ENCODE measurements around the gene DNAJC15. TPM values are rescaled to one million over a fixed set of nuclear protein-coding genes. Genes with fewer than 3 reads are reported as not detected.
"Not testable (repeated sequence)": the region's sequence is repeated elsewhere in the genome, so short reads cannot be mapped to it uniquely, and the experiment has no call there.

The DNAJC15 gene
- total RNA-seq, 1 experiment from 2014 or later = 20.3 TPM

- Histone ChIP-seq H3K27ac (ENCODE audit: low read length) (peak overlapping the region; percentile 59; the same call in 1 of the 2 replicates), H3K36me3 (ENCODE audit: control insufficient read depth, insufficient read depth, low read length) (no peaks in the 10 kb centered on the region), H3K9me3 (ENCODE audit: control insufficient read depth, insufficient read depth, low read depth, low read length) (no peaks in the 10 kb centered on the region), H3K4me3 (ENCODE audit: low read depth in 2 of 2, low read length in 2 of 2) (no peak overlapping the region), H3K4me1 (ENCODE audit: control insufficient read depth, insufficient read depth, low read length) (peaks cover 17% of the 10 kb centered on the region), H3K27me3 (ENCODE audit: control insufficient read depth, insufficient read depth, low read length) (no peaks in the 10 kb centered on the region)
- CTCF ChIA-PET = no interaction called here
- intact Hi-C loops (cut with micrococcal nuclease; ENCODE audit: unreplicated experiment) = no loop called here
- peak; percentile 91 for ATAC-seq
- TF ChIP-seq, protein P1, sequence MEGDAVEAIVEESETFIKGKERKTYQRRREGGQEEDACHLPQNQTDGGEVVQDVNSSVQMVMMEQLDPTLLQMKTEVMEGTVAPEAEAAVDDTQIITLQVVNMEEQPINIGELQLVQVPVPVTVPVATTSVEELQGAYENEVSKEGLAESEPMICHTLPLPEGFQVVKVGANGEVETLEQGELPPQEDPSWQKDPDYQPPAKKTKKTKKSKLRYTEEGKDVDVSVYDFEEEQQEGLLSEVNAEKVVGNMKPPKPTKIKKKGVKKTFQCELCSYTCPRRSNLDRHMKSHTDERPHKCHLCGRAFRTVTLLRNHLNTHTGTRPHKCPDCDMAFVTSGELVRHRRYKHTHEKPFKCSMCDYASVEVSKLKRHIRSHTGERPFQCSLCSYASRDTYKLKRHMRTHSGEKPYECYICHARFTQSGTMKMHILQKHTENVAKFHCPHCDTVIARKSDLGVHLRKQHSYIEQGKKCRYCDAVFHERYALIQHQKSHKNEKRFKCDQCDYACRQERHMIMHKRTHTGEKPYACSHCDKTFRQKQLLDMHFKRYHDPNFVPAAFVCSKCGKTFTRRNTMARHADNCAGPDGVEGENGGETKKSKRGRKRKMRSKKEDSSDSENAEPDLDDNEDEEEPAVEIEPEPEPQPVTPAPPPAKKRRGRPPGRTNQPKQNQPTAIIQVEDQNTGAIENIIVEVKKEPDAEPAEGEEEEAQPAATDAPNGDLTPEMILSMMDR (IDR thresholded peaks at IDR 0.05) = no peak
- no peak for TF ChIP-seq SIN3A (IDR thresholded peaks at IDR 0.05; ENCODE audit: borderline replicate concordance, insufficient read depth, low read depth, low read length)
- no peak for TF ChIP-seq POLR2AphosphoS5 (IDR thresholded peaks at IDR 0.05; ENCODE audit: low read depth, low read length)
- TF ChIP-seq REST (IDR thresholded peaks at IDR 0.05; ENCODE audit: insufficient read depth in 1 of 2, low read depth in 2 of 2, low read length in 1 of 2) = no peak
- no peak for TF ChIP-seq TCF7L2 (IDR thresholded peaks at IDR 0.05; ENCODE audit: low read depth, low read length)
- in situ Hi-C loops (cut with HindIII; ENCODE audit: low pct_unique_long_range_greater_than_20kb, low sequenced_read_pairs) = no loop called here
- POLR2A ChIA-PET = no interaction called here
- BruUV-seq (replicated peaks) = no TSS peak
- no peak for DNase-seq (ENCODE audit: low read depth, low spot score)
Measured at GRCh38 chr13:43058318-43058674, 34.9 kb downstream of the DNAJC15 start.

GRCh38 chr13:43058831-43059230, 35.4 kb downstream of the DNAJC15 start:
- Histone ChIP-seq H3K4me3 (ENCODE audit: low read depth in 2 of 2, low read length in 2 of 2) (no peak overlapping the region), H3K27me3 (ENCODE audit: control insufficient read depth, insufficient read depth, low read length) (no peaks in the 10 kb centered on the region), H3K36me3 (ENCODE audit: control insufficient read depth, insufficient read depth, low read length) (no peaks in the 10 kb centered on the region), H3K27ac (ENCODE audit: low read length) (peak overlapping the region; percentile 59; the same call in 1 of the 2 replicates), H3K9me3 (ENCODE audit: control insufficient read depth, insufficient read depth, low read depth, low read length) (no peaks in the 10 kb centered on the region), H3K4me1 (ENCODE audit: control insufficient read depth, insufficient read depth, low read length) (peaks cover 13% of the 10 kb centered on the region)
- intact Hi-C loops (cut with micrococcal nuclease; ENCODE audit: unreplicated experiment) = no loop called here
- TF ChIP-seq POLR2AphosphoS5 (IDR thresholded peaks at IDR 0.05; ENCODE audit: low read depth, low read length) (no peak), TCF7L2 (IDR thresholded peaks at IDR 0.05; ENCODE audit: low read depth, low read length) (no peak), REST (IDR thresholded peaks at IDR 0.05; ENCODE audit: insufficient read depth in 1 of 2, low read depth in 2 of 2, low read length in 1 of 2) (no peak), SIN3A (IDR thresholded peaks at IDR 0.05; ENCODE audit: borderline replicate concordance, insufficient read depth, low read depth, low read length) (no peak)
- TF ChIP-seq, protein P1 (IDR thresholded peaks at IDR 0.05) = no peak
- ATAC-seq (no peak), DNase-seq (ENCODE audit: low read depth, low spot score) (no peak)
- BruUV-seq (replicated peaks) = no TSS peak
- in situ Hi-C loops (cut with HindIII; ENCODE audit: low pct_unique_long_range_greater_than_20kb, low sequenced_read_pairs) = no loop called here
- ChIA-PET CTCF (no interaction called here), POLR2A (no interaction called here)

DNA sequence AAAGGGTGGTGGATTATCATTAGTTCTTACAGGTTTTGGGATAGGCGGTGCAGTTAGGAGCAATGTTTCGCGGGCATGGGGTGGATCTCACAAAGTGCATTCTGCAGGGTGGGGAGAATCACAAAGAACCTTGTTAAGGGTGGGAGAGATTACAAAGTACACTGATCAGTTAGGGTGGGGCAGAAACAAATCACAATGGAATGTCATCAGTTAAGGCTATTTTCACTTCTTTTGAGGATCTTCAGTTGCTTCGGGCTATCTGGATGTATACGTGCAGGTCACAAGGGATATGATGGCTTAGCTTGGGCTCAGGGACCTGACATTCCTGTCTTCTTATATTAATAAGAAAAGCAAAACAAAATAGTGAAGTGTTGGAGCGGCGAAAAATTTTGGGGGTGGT, 36.4 kb downstream of the DNAJC15 start:
- H3K27me3 ChIP-seq (ENCODE audit: control insufficient read depth, insufficient read depth, low read length); H3K27ac ChIP-seq (ENCODE audit: low read length); H3K4me3 ChIP-seq (ENCODE audit: low read depth in 2 of 2, low read length in 2 of 2); in situ Hi-C loops (cut with HindIII; ENCODE audit: low pct_unique_long_range_greater_than_20kb, low sequenced_read_pairs); H3K9me3 ChIP-seq (ENCODE audit: control insufficient read depth, insufficient read depth, low read depth, low read length); H3K4me1 ChIP-seq (ENCODE audit: control insufficient read depth, insufficient read depth, low read length); POLR2A ChIA-PET; ATAC-seq; H3K36me3 ChIP-seq (ENCODE audit: control insufficient read depth, insufficient read depth, low read length); intact Hi-C loops (cut with micrococcal nuclease; ENCODE audit: unreplicated experiment); CTCF ChIA-PET; BruUV-seq (replicated peaks); DNase-seq (ENCODE audit: low read depth, low spot score): not testable (repeated sequence)

GRCh38 chr13:43060806-43061205, 37.4 kb downstream of the DNAJC15 start:
- H3K36me3 ChIP-seq (ENCODE audit: control insufficient read depth, insufficient read depth, low read length); H3K4me3 ChIP-seq (ENCODE audit: low read depth in 2 of 2, low read length in 2 of 2); ATAC-seq; H3K27ac ChIP-seq (ENCODE audit: low read length); H3K4me1 ChIP-seq (ENCODE audit: control insufficient read depth, insufficient read depth, low read length); DNase-seq (ENCODE audit: low read depth, low spot score); CTCF ChIA-PET; H3K27me3 ChIP-seq (ENCODE audit: control insufficient read depth, insufficient read depth, low read length); POLR2A ChIA-PET; intact Hi-C loops (cut with micrococcal nuclease; ENCODE audit: unreplicated experiment); BruUV-seq (replicated peaks); H3K9me3 ChIP-seq (ENCODE audit: control insufficient read depth, insufficient read depth, low read depth, low read length); in situ Hi-C loops (cut with HindIII; ENCODE audit: low pct_unique_long_range_greater_than_20kb, low sequenced_read_pairs): not testable (repeated sequence)

Data from Panc1 (cell line).